NOMO-1 treated with dmso at 0.1 percent for 144 hours (cell line): ENCODE results near the gene NFRKB.
"Not testable (repeated sequence)": the region's sequence is repeated elsewhere in the genome, so short reads cannot be mapped to it uniquely, and the experiment has no call there.

Source experiments
- DNase-seq: peaks from one replicate; lab custom pipeline; 2025; ENCODE audit not compliant: unreplicated experiment; lab: John Stamatoyannopoulos, UW

The NFRKB gene

GRCh38 chr11:129894278-129895125, 876 bp downstream of the NFRKB start:
- DNase-seq, result no peak

DNA sequence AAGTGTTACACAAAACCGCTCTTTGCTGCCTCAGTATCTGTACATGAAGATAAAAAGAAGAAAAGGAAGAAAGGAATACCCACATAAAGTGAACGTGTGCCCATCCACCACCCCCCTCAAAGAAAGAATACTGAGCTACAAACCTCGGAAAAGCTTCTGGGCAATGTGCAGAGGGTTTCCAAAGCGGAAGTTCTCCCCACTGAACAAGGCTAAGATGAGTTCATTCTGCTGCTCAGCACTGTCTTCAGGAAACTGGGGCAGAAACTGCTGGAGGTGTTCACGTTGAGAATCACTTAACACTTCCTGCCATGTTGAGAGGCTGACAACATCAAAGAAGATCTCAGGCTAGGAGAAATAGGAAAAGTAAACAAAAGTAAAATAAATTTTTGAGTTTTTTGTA, 6.9 kb downstream of the NFRKB start:
- no peak for DNase-seq

GRCh38 chr11:129885381-129885780, 10.0 kb downstream of the NFRKB start:
- DNase-seq, result no peak

- DNase-seq, result no peak
These were observed 10.8 kb downstream of the NFRKB start for GRCh38 chr11:129884581-129884980.

DNA sequence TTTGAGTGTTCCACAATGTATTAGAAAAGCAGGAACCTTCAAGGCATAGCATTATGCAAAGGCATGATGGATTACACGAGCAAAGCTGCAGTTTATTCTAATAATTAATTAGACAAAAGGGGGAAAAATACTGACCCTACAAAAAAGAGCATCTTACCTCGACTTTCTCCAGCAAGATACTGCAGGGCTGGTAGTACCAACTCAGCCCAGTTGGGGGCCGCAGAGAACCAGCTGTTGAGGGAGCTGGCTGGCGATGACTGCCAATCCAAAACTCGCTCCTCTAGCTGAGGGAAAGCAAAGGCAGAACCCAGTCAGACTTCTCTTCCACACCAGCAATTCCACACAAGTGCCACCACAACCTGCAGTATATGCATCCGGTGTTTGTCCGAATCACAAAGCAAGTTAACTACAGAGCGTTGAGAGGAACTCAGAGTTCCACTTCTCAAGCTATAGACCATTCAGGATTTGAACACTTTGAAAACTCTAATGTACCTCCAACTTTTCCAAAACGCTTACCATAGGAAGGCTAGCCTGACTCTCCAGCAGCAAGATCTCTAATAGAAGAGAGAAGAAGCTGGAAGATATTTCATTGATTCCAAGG, 13.7 kb downstream of the NFRKB start:
- DNase-seq, result no peak

DNA sequence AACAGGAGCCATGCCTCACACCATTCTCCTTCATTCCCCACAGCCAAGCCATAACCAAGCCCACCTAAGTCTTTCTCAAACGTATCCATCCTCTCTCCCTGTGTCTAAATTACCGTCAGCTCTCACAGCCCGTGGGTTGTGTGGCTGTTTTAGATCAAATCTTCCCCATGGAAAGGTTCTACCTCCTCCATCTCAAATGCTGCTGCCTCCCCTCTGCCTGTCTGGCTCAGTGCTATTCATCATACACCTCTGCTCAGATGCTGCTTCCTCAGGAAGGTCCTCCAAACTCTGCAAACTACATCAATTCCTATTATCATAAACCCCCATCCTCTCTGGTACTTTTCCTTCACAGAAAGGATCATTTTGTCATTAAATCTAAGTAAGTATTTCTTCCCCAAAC, 15.1 kb downstream of the NFRKB start:
- no peak for DNase-seq

- DNase-seq, result no peak
These were observed 23.5 kb downstream of the NFRKB start for GRCh38 chr11:129871914-129872313.

DNA sequence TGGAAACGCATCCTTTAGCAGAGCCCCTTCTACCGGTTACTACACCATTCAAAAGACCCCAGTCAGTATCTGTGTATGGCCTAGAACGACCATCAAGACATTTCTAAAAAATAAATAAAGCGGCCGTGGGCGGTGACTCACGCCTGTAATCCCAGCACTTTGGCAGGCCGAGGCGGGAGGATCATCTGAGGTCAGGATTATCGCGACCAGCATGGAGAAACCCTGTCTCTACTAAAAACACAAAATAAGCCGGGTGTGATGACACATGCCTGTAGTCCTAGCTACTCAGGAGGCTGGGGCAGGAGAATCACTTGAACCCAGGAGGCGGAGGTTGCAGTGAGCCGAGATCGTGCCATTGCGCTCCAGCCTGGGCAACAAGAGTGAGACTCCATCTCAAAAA, 26.8 kb downstream of the NFRKB start:
- not testable (repeated sequence) for DNase-seq

DNA sequence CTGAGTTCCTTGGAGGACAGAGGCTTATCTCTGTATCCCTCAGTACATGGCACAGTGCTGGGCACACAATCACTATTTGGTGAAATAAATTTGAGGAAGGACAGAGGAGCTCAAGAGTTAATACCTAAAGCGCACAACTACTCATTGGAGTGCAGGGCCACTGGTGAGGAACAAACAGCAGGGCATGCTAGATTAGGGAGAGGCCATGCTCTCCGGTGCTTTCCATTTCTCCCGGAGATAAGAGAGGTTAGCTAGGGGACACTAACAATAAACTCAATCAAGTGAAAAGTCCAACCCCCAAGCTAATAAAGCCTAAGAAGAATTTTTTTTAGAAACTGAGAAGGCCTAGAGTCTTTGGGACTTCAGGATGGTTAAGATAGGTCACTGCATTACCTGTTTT, 29.1 kb downstream of the NFRKB start:
- DNase-seq, result no peak

DNA sequence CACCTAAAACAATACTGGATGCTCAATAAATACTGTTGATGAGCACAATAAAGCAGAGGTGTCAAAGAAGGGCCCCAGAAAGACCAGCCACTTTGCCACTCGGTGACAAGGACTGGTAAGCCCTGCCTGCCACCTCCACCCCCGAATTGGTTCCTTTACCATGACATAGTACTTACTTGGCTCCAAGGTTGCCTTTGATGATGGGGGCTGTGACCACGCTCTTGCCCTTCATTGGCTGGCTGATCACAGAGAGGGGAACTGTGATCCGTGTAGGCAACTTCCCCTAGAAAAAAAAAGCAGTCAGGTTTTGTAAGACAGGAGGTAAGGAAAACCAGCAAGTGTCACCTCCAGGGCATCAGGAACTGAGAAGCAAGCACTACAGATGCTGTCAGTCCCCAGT, 29.7 kb downstream of the NFRKB start:
- DNase-seq, result no peak

DNA sequence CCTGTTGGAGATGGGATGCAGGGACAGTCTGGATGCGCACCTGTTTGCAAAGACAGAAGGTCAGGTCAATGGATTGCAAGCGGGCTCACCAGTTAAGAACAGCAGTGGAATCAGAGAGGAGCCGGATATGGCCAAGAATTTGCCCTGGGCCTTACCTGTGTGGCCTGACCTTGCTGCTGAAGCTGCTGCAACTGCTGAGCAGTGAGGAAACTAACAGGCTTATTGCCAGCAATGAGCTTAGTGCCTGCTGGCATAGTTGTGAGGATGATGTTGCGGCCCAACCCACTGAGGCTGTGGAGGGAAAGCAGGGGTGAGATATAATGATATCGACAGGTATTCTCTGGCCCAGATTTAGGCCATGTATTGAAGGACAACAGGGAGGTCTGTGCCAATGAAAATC, 30.6 kb downstream of the NFRKB start:
- DNase-seq, result no peak

DNA sequence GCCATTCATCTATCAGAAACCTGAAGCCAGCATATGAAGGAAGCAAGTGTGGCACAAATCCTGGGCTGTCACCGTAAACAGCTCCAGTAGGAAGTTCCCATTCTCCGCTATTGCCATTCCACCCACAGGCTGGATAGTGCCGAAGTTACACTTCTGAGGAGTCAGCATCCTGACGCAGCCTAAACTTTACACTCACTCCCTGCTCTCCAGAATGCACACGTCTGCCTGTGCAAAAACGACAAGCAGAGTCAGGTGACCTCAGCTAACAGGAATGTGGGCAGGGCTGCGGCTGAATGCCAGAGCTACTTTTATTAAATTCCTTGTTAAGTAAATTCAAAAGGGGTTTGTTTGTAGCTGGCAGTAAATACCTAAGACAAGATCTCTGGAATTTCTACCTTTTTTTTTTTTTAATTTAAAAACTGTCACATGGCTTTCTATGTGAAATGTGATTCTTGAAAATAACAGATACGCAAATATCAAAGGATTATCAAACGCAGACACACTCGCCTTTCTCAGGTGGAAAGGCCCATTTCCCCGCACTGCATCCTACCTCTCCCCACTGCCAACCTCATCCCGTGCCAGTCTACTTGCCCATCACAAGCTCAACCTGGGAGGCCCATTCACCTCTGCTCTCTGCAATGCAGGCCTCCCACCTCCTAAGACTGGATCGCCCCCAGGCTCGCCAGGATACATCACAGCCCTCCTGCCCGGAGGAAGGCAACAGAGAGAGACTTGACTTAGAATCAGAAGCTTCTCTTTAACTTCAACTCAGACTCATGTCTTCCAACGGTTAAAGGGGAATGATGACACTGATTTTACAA, 33.5 kb downstream of the NFRKB start:
- no peak for DNase-seq

DNA sequence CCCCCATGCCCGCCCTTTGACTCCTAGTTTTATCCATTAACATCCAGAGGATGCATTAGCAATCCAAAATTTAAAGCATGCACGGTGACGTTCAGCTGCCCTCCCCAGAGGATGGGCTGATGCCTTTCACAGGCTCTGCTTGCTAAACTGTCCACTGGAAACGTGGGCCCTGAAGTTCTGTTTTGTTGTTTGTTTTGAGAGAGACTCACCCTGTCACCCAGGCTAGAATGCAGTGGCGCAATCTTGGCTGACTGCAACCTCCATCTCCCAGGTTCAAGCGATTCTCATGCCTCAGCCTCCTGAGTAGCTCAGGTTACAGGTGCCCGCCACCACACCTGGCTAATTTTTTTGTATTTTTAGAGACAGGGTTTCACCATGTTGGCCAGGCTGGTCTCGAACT, 39.3 kb downstream of the NFRKB start:
- DNase-seq, result no peak

- no peak for DNase-seq
These were observed 40.3 kb downstream of the NFRKB start for GRCh38 chr11:129855086-129855485.

DNA sequence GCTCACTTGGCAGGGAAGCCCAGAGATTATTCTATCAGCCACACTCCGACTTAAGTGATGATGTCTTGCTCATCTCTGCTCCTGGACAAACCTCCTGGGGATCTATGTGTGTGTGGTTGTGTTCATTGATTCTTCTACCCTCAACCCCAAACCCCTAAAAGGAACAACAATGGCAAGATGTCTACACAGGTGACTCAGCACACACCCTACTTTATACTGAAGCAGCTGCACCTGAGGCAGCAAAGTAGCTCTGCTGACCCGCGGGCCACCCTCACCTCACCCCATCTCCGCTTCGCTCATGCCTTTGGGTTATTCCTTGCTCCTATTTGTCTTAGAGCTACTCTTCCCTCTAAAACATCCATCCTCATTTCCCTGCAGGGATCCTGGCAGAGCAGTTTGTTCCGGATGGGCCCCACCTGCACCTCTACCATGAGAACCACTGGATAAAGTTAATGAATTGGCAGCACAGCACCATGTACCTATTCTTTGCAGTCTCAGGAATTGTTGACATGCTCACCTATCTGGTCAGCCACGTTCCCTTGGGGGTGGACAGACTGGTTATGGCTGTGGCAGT, 41.1 kb downstream of the NFRKB start:
- no peak for DNase-seq

DNA sequence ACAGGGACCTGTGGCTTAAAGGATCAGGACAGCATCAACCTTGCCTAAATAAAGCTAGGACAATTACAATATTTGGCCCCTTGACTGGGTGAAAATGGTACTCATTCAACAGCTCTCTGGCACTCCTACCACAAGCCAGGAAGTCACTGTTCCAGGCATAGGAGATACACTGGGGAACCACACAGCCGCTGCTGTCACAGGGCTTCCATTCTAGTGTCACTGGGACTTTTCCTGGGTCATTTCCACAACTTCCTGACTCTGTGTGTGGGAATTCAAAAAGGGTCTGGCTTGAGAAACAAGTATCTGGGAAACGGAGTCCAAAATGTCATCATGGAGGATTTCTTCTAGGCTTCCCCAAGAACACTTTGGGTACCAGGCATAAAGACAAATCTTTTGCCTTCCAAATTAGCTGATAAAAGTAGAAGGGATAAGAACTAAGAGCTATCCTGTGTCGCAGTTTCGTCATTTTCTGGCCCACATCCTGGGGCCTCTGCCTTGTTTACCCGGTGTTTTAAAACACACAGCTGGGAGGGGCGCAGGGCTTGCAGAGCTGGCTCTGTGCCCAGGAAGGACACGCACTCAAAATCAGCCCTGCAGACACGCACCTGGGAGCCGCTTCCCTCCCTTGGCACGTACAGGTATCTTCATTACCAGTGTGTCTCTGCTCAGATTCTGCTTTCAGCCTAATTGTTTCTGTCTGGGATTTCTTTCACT, 41.7 kb downstream of the NFRKB start:
- DNase-seq, result no peak

DNA sequence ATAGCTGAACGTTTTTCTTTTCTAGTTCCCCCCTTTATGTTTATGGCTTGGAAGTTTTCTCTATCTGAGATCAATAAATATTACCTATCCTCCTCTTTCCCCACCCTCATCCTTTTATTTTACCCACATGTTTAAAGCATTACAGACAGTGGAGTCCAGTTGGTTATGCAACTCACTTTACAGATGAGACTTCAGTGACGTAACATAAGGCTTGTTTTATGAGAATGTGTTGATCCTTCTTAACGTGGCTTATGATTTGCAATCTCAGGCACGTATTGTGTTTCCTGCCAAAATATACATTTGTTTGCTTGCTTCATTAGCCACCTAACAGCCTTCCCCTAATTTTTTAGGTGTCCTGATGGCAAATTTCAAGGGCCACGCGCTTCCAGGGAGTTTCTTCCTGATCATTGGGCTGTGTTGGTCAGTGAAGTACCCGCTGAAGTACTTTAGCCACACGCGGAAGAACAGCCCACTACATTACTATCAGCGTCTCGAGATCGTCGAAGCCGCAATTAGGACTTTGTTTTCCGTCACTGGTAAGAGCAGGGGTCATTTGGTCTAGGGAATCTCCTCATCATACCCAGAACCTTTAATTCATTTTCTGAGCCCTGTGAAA, 43.1 kb downstream of the NFRKB start:
- DNase-seq, result no peak

DNA sequence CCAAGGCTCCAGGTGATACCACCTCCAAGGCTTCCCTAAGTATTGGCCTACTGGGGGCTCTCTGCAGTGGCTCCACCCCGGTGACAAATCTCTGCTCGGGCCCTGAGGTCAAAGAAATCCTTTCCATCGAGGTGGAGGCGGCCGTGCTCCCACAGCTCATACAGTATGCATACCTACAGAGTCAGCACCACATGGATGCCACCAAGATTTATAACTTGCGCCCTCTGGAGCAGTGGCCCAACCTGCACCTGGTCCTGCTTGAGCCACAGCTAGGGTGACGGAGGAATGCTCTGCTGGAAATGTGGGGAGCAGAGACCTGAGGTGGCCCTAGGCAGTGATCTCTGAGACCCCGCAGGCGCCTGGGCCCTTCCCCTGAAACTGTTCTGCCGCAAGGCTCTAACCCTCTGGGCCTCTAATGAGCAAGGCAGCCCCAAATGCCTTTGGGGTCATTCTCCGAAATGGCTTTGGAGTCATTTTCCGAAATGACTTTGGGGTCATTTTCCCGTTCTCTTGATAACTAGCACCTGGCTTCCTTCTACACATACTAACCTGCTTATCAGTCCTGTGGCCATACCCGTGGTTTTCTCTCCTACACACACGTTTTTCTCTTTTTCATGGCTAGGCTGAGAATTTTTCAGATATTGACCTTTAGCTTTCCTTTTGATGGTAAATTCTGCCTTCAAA, 45.8 kb downstream of the NFRKB start:
- no peak for DNase-seq

GRCh38 chr11:129847361-129847760, 48.0 kb downstream of the NFRKB start:
- DNase-seq, result not testable (repeated sequence)
